Ectodermal cell (in vitro differentiated cells): Measurements from ENCODE around the gene FMNL2.

Source experiments
- H3K27ac ChIP-seq: 2 replicates; pipeline ENCODE4 v1.7.0; 2013; ENCODE audit warnings: mild to moderate bottlenecking, low read depth, low read length; ENCODE audit not compliant: insufficient read depth, poor library complexity, severe bottlenecking
- H3K27me3 ChIP-seq: 2 replicates; pipeline ENCODE4 v1.7.0; 2013; ENCODE audit warnings: mild to moderate bottlenecking, low read length; ENCODE audit not compliant: insufficient read depth, control insufficient read depth, poor library complexity, severe bottlenecking
- H3K36me3 ChIP-seq: one replicate; pipeline ENCODE4 v1.7.0; 2013; ENCODE audit warnings: low read length; ENCODE audit not compliant: control insufficient read depth, insufficient read depth
- H3K4me1 ChIP-seq: one replicate; pipeline ENCODE4 v1.7.0; 2013; ENCODE audit warnings: low read length; ENCODE audit not compliant: control insufficient read depth, insufficient read depth
- H3K4me3 ChIP-seq: 2 replicates; pipeline ENCODE4 v1.7.0; 2013; ENCODE audit warnings: low read depth, low read length, control low read depth; ENCODE audit not compliant: insufficient read depth
- H3K9me3 ChIP-seq: 2 replicates; pipeline ENCODE4 v1.7.0; 2013; ENCODE audit warnings: mild to moderate bottlenecking, low read length, moderate library complexity; ENCODE audit not compliant: control insufficient read depth
- WGBS, 2 experiments: methylation state at CpG; one replicate each; pipeline ENCODE4 v1.1.7; 2013; ENCODE audit warnings: missing lambda C conversion rate in 2 of 2; 5-methylcytosine and 5-hydroxymethylcytosine counted together

FMNL2 gene

GRCh38 chr2:152372438-152372984 is 37.5 kb downstream of the FMNL2 start:
- no peak overlapping the region for H3K4me3 ChIP-seq
- peaks cover 3% of the 10 kb centered on the region for H3K4me1 ChIP-seq
- 88 to 92% methylated on average over 3 of the region's 3 CpGs for WGBS, 2 experiments
- H3K9me3 ChIP-seq: no peaks in the 10 kb centered on the region
- no peak overlapping the region for H3K27ac ChIP-seq
- H3K27me3 ChIP-seq: no peaks in the 10 kb centered on the region
- H3K36me3 ChIP-seq: no peaks in the 10 kb centered on the region

- no peaks in the 10 kb centered on the region for H3K9me3 ChIP-seq
- H3K4me3 ChIP-seq: no peak overlapping the region
- 94 to 100% methylated on average over 1 of the region's 1 CpG for WGBS, 2 experiments
- no peaks in the 10 kb centered on the region for H3K27me3 ChIP-seq
- H3K4me1 ChIP-seq: no peaks in the 10 kb centered on the region
- no peak overlapping the region for H3K27ac ChIP-seq
- H3K36me3 ChIP-seq: no peaks in the 10 kb centered on the region
Observed at GRCh38 chr2:152375174-152375573, 40.2 kb downstream of the FMNL2 start.

GRCh38 chr2:152376385-152376784 is 41.4 kb downstream of the FMNL2 start:
- H3K27ac ChIP-seq: no peak overlapping the region
- no peaks in the 10 kb centered on the region for H3K4me1 ChIP-seq
- no peaks in the 10 kb centered on the region for H3K9me3 ChIP-seq
- H3K27me3 ChIP-seq: no peaks in the 10 kb centered on the region
- no peak overlapping the region for H3K4me3 ChIP-seq
- 90 to 99% methylated on average over 2 of the region's 2 CpGs for WGBS, 2 experiments
- no peaks in the 10 kb centered on the region for H3K36me3 ChIP-seq

GRCh38 chr2:152376968-152377367 is 42.0 kb downstream of the FMNL2 start:
- H3K27ac ChIP-seq: no peak overlapping the region
- no peaks in the 10 kb centered on the region for H3K36me3 ChIP-seq
- H3K9me3 ChIP-seq: no peaks in the 10 kb centered on the region
- H3K4me1 ChIP-seq: no peaks in the 10 kb centered on the region
- no peaks in the 10 kb centered on the region for H3K27me3 ChIP-seq
- 90 to 97% methylated on average over 1 of the region's 1 CpG for WGBS, 2 experiments
- no peak overlapping the region for H3K4me3 ChIP-seq

DNA sequence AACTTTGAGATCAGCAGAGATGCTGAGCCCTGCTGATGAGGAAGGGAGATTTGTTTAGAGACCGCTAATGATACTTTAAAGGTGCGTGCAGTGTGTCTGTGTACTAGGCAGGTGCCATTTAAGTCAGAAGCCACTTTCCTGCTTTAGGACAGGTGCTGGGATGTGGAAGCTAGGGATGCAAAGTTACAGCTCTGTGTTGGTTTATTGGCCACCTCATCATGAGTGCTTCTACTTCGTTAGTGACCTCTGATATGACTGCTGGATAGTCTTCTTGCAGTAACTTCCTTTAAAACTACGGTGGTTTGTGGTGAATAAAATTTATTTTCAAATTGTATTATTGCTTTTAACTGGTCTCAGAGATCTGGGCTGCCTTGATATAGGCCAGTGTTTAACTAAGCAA is 44.1 kb downstream of the FMNL2 start:
- WGBS, 2 experiments: 73 to 82% methylated on average over 3 to 4 of the region's 4 CpGs
- H3K9me3 ChIP-seq: no peaks in the 10 kb centered on the region
- no peak overlapping the region for H3K4me3 ChIP-seq
- H3K27ac ChIP-seq: no peak overlapping the region
- no peaks in the 10 kb centered on the region for H3K36me3 ChIP-seq
- no peaks in the 10 kb centered on the region for H3K27me3 ChIP-seq
- H3K4me1 ChIP-seq: peaks cover under 1% of the 10 kb centered on the region

GRCh38 chr2:152380261-152381055 is 45.5 kb downstream of the FMNL2 start:
- Histone ChIP-seq H3K27ac (no peak overlapping the region), H3K27me3 (no peaks in the 10 kb centered on the region), H3K9me3 (no peaks in the 10 kb centered on the region), H3K4me3 (no peak overlapping the region), H3K36me3 (no peaks in the 10 kb centered on the region), H3K4me1 (peaks cover 9% of the 10 kb centered on the region)
- WGBS, 2 experiments: 76% methylated on average over 5 of the region's 5 CpGs

- Histone ChIP-seq H3K36me3 (no peaks in the 10 kb centered on the region), H3K4me3 (no peak overlapping the region), H3K27me3 (no peaks in the 10 kb centered on the region), H3K4me1 (peaks cover 9% of the 10 kb centered on the region), H3K27ac (no peak overlapping the region), H3K9me3 (no peaks in the 10 kb centered on the region)
Observed at GRCh38 chr2:152383702-152384101, 48.7 kb downstream of the FMNL2 start.

GRCh38 chr2:152384992-152385391 is 50.0 kb downstream of the FMNL2 start:
- H3K36me3 ChIP-seq: no peaks in the 10 kb centered on the region
- 84 to 85% methylated on average over 2 to 3 of the region's 3 CpGs for WGBS, 2 experiments
- no peak overlapping the region for H3K4me3 ChIP-seq
- H3K27ac ChIP-seq: no peak overlapping the region
- no peaks in the 10 kb centered on the region for H3K27me3 ChIP-seq
- no peaks in the 10 kb centered on the region for H3K9me3 ChIP-seq
- peaks cover 9% of the 10 kb centered on the region for H3K4me1 ChIP-seq

DNA sequence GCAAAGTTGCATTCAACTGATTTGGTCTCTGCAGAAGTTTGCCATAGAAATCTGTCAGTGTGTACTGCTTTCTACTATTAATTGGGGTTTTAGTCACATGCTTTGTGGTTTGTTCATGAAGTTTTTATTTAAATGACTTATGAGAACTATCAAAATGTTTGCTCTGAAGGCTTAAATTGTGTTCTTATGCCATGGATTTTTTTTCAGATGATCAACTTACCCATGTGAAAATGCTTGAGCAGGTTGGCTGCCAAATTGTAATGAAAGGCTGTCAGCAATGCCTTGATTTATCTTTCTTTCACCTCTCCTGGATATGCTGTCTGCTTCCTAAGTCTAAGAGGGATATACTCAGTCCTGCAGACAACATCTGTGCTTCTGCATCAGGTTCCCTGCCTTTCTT is 50.7 kb downstream of the FMNL2 start:
- Histone ChIP-seq H3K4me3 (no peak overlapping the region), H3K27ac (no peak overlapping the region), H3K27me3 (no peaks in the 10 kb centered on the region), H3K36me3 (no peaks in the 10 kb centered on the region), H3K4me1 (peaks cover 9% of the 10 kb centered on the region), H3K9me3 (no peaks in the 10 kb centered on the region)

DNA sequence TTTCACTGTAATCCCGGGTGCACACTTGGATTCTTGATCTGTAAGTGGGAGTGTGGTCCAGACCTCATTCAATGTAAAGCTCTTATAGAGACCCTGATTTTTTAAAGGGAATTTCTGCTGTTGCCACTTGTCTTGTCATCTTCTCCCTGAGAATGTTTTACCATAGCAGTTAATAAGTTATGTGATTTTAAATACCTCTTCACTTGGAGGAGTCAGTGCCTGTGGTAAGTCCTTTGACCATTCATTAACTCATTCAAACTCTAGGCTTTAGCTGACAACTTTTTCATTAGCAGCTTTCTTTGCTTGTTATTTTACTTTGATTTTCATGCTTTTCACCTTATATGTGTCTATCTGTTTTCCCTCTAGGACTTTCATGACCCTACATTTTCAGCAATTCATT is 51.3 kb downstream of the FMNL2 start:
- Histone ChIP-seq H3K27me3 (no peaks in the 10 kb centered on the region), H3K4me1 (peaks cover 9% of the 10 kb centered on the region), H3K36me3 (no peaks in the 10 kb centered on the region), H3K27ac (no peak overlapping the region), H3K4me3 (no peak overlapping the region), H3K9me3 (no peaks in the 10 kb centered on the region)
- WGBS, 2 experiments: 36 to 82% methylated on average over 1 of the region's 1 CpG
